Mesendoderm (in vitro differentiated cells): ENCODE results near the gene DIPK2A.

ENCODE experiments used
- DNase-seq: peaks from one replicate; pipeline ENCODE4 v3.0.0; 2013
- H2AK5ac ChIP-seq: 2 replicates; pipeline ENCODE4 v1.6.1; 2013; ENCODE audit warnings: low read length, inconsistent platforms
- H2BK120ac ChIP-seq: 2 replicates; pipeline ENCODE4 v1.6.1; 2013; ENCODE audit warnings: low read depth, mild to moderate bottlenecking, low read length, moderate library complexity, mixed read lengths
- H2BK15ac ChIP-seq: replicated peaks from 2 replicates; pipeline ENCODE4 v1.6.1; 2013; ENCODE audit warnings: low read depth, mild to moderate bottlenecking, moderate library complexity
- H2BK5ac ChIP-seq: 2 replicates; pipeline ENCODE4 v1.6.1; 2013; ENCODE audit warnings: low read length, inconsistent platforms
- H3K18ac ChIP-seq: 2 replicates; pipeline ENCODE4 v1.6.1; 2013; ENCODE audit warnings: mild to moderate bottlenecking, low read length, mixed read lengths
- H3K23ac ChIP-seq: one replicate; pipeline ENCODE4 v1.6.1; 2013; ENCODE audit warnings: low read length
- H3K27ac ChIP-seq: 2 replicates; pipeline ENCODE4 v1.5.1; 2013; ENCODE audit warnings: low read depth, mild to moderate bottlenecking, inconsistent platforms, low read length, moderate library complexity
- H3K27me3 ChIP-seq: 2 replicates; pipeline ENCODE4 v1.6.1; 2013; ENCODE audit warnings: low read length, control low read depth, mild to moderate bottlenecking, inconsistent platforms; ENCODE audit not compliant: insufficient read depth, poor library complexity
- H3K36me3 ChIP-seq: 2 replicates; pipeline ENCODE4 v1.6.1; 2013; ENCODE audit warnings: low read length, inconsistent platforms; ENCODE audit not compliant: control insufficient read depth, insufficient read depth
- H3K4ac ChIP-seq: one replicate; pipeline ENCODE4 v1.6.1; 2013; ENCODE audit warnings: low read depth, mild to moderate bottlenecking, low read length, moderate library complexity
- H3K4me1 ChIP-seq: 2 replicates; pipeline ENCODE4 v1.6.1; 2013; ENCODE audit warnings: low read depth, low read length, inconsistent platforms; ENCODE audit not compliant: control insufficient read depth
- H3K4me2 ChIP-seq: 2 replicates; pipeline ENCODE4 v1.6.1; 2013; ENCODE audit warnings: low read length
- H3K4me3 ChIP-seq: 2 replicates; pipeline ENCODE4 v1.5.1; 2013; ENCODE audit warnings: mild to moderate bottlenecking, low read length
- H3K56ac ChIP-seq: one replicate; pipeline ENCODE4 v1.6.1; 2013; ENCODE audit warnings: low read length
- H3K79me1 ChIP-seq: 2 replicates; pipeline ENCODE4 v1.6.1; 2013; ENCODE audit warnings: low read length, inconsistent platforms
- H3K79me2 ChIP-seq: 2 replicates; pipeline ENCODE4 v1.6.1; 2013; ENCODE audit warnings: mild to moderate bottlenecking, low read length; ENCODE audit not compliant: control insufficient read depth, insufficient read depth
- H3K9ac ChIP-seq: 2 replicates; pipeline ENCODE4 v1.6.1; 2013; ENCODE audit warnings: low read length, inconsistent platforms
- H4K5ac ChIP-seq: one replicate; pipeline ENCODE4 v1.6.1; 2013; ENCODE audit warnings: low read length
- H4K8ac ChIP-seq: one replicate; pipeline ENCODE4 v1.6.1; 2013; ENCODE audit warnings: low read depth, mild to moderate bottlenecking, control low read depth, low read length, moderate library complexity
- WGBS: extraction: QIAGEN DNeasy Blood & Tissue Kit; methylation state at CpG from one replicate; pipeline ENCODE4 v1.1.7; 2013; ENCODE audit warnings: low lambda C conversion rate, missing lambda C conversion rate; ENCODE audit not compliant: insufficient coverage; ENCODE audit errors: extremely low coverage; 5-methylcytosine and 5-hydroxymethylcytosine counted together

The DIPK2A gene

DNA sequence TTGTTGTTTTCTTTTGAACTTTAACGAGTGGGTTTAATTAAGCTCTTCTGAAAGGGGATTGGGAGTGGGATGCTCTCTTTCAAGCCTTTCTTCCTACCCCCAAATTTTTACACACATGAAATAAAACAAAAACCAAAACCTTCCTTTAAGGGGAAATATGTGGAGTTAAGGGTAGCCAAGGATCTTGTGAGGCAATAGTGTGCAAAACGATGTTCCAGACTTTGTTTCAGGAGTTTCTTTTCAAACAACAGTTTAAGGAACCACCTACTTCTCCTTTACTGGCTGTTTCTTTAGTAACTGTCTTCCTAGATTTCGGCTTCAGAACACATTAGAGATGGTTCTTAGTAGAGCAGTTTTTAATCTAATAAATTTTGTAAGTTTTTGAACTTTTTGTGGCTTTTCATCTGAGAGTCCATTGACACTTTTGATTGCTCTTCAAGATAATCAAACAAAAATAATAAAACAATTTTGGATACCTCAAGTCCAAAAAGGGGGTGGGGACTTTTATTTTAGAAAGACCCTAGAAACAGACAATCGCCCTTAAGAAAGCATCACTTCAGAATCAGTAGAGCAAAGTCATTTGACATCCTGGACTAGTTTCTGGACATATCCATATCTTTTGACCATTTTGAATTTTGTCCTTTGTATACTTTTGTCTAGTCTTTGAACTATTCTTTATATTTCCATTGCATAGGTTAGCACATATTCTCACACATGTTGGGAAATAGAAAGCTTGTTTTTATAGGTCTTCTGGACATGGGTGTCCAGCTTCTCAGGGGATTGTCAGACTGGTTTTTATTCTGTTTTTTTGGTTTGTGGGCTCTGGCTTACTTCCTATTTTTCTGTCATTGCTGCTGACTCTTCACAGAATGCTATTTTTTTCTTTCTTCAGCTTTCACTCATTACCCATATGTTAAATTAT is 6.0 kb downstream of the DIPK2A start:
- Histone ChIP-seq H2AK5ac (no peak overlapping the region), H2BK15ac (no peak overlapping the region), H3K79me1 (no peaks in the 10 kb centered on the region), H4K8ac (no peak overlapping the region), H3K36me3 (no peaks in the 10 kb centered on the region), H3K27ac (no peak overlapping the region), H3K56ac (no peak overlapping the region), H3K18ac (no peak overlapping the region), H2BK5ac (no peak overlapping the region), H3K79me2 (peaks cover 58% of the 10 kb centered on the region), H3K9ac (no peak overlapping the region), H3K23ac (no peak overlapping the region), H3K27me3 (no peaks in the 10 kb centered on the region), H3K4ac (no peak overlapping the region), H2BK120ac (no peak overlapping the region), H3K4me3 (no peak overlapping the region), H3K4me1 (no peaks in the 10 kb centered on the region), H3K4me2 (no peak overlapping the region), H4K5ac (no peak overlapping the region)
- no peak for DNase-seq
- no CpG with 5 or more reads among the region's 4 CpGs for WGBS

- no peaks in the 10 kb centered on the region for H3K36me3 ChIP-seq
- no peak overlapping the region for H3K56ac ChIP-seq
- H3K4ac ChIP-seq, result no peak overlapping the region
- H2BK5ac ChIP-seq, result no peak overlapping the region
- no peak overlapping the region for H3K27ac ChIP-seq
- no peak overlapping the region for H3K23ac ChIP-seq
- no peak overlapping the region for H3K18ac ChIP-seq
- H2AK5ac ChIP-seq, result no peak overlapping the region
- H3K4me2 ChIP-seq, result no peak overlapping the region
- no peak overlapping the region for H4K5ac ChIP-seq
- no peaks in the 10 kb centered on the region for H3K79me1 ChIP-seq
- H3K4me1 ChIP-seq, result no peaks in the 10 kb centered on the region
- no peak overlapping the region for H4K8ac ChIP-seq
- peaks cover 58% of the 10 kb centered on the region for H3K79me2 ChIP-seq
- no peak overlapping the region for H3K4me3 ChIP-seq
- no peak overlapping the region for H2BK15ac ChIP-seq
- WGBS, result no CpG with 5 or more reads among the region's 1 CpG
- H2BK120ac ChIP-seq, result no peak overlapping the region
- no peaks in the 10 kb centered on the region for H3K27me3 ChIP-seq
- DNase-seq, result no peak
- no peak overlapping the region for H3K9ac ChIP-seq
Measured at GRCh38 chr3:143978263-143978631, 6.6 kb downstream of the DIPK2A start.

- H4K8ac ChIP-seq, result no peak overlapping the region
- no peaks in the 10 kb centered on the region for H3K36me3 ChIP-seq
- no peaks in the 10 kb centered on the region for H3K4me1 ChIP-seq
- H4K5ac ChIP-seq, result no peak overlapping the region
- no peak overlapping the region for H2BK5ac ChIP-seq
- no peak overlapping the region for H3K9ac ChIP-seq
- H3K23ac ChIP-seq, result no peak overlapping the region
- no peaks in the 10 kb centered on the region for H3K79me1 ChIP-seq
- H3K4me3 ChIP-seq, result no peak overlapping the region
- no peak overlapping the region for H3K56ac ChIP-seq
- peaks cover 55% of the 10 kb centered on the region for H3K79me2 ChIP-seq
- no peak overlapping the region for H2BK15ac ChIP-seq
- DNase-seq, result no peak
- H3K27me3 ChIP-seq, result no peaks in the 10 kb centered on the region
- WGBS, result 100% methylated on average over 1 of the region's 2 CpGs
- H3K18ac ChIP-seq, result no peak overlapping the region
- H3K27ac ChIP-seq, result no peak overlapping the region
- no peak overlapping the region for H2BK120ac ChIP-seq
- no peak overlapping the region for H2AK5ac ChIP-seq
- no peak overlapping the region for H3K4ac ChIP-seq
- H3K4me2 ChIP-seq, result no peak overlapping the region
Measured at GRCh38 chr3:143979041-143979440, 7.4 kb downstream of the DIPK2A start.

- Histone ChIP-seq H3K27ac (no peak overlapping the region), H2BK15ac (no peak overlapping the region), H3K18ac (no peak overlapping the region), H3K56ac (no peak overlapping the region), H3K4me3 (no peak overlapping the region), H3K4me2 (no peak overlapping the region), H4K5ac (no peak overlapping the region), H2AK5ac (no peak overlapping the region), H2BK120ac (no peak overlapping the region), H3K9ac (no peak overlapping the region), H3K36me3 (no peaks in the 10 kb centered on the region), H3K79me2 (peaks cover 53% of the 10 kb centered on the region), H4K8ac (no peak overlapping the region), H3K27me3 (no peaks in the 10 kb centered on the region), H3K4me1 (no peaks in the 10 kb centered on the region), H3K4ac (no peak overlapping the region), H2BK5ac (no peak overlapping the region), H3K23ac (no peak overlapping the region), H3K79me1 (no peaks in the 10 kb centered on the region)
- WGBS, result no CpG with 5 or more reads among the region's 2 CpGs
- no peak for DNase-seq
Measured at GRCh38 chr3:143979813-143980212, 8.2 kb downstream of the DIPK2A start.

GRCh38 chr3:143988306-143988705 is 16.7 kb downstream of the DIPK2A start:
- H3K79me1 ChIP-seq, result peaks cover 4% of the 10 kb centered on the region
- H2BK120ac ChIP-seq, result no peak overlapping the region
- no peak overlapping the region for H3K4me2 ChIP-seq
- H2BK5ac ChIP-seq, result no peak overlapping the region
- no peak overlapping the region for H3K27ac ChIP-seq
- H3K4ac ChIP-seq, result no peak overlapping the region
- no CpG with 5 or more reads among the region's 3 CpGs for WGBS
- no peak overlapping the region for H2BK15ac ChIP-seq
- H3K9ac ChIP-seq, result no peak overlapping the region
- no peak for DNase-seq
- no peak overlapping the region for H3K4me3 ChIP-seq
- H4K5ac ChIP-seq, result no peak overlapping the region
- peaks cover 34% of the 10 kb centered on the region for H3K79me2 ChIP-seq
- no peaks in the 10 kb centered on the region for H3K4me1 ChIP-seq
- no peak overlapping the region for H2AK5ac ChIP-seq
- no peak overlapping the region for H3K56ac ChIP-seq
- H4K8ac ChIP-seq, result no peak overlapping the region
- no peaks in the 10 kb centered on the region for H3K36me3 ChIP-seq
- no peaks in the 10 kb centered on the region for H3K27me3 ChIP-seq
- no peak overlapping the region for H3K18ac ChIP-seq
- no peak overlapping the region for H3K23ac ChIP-seq

DNA sequence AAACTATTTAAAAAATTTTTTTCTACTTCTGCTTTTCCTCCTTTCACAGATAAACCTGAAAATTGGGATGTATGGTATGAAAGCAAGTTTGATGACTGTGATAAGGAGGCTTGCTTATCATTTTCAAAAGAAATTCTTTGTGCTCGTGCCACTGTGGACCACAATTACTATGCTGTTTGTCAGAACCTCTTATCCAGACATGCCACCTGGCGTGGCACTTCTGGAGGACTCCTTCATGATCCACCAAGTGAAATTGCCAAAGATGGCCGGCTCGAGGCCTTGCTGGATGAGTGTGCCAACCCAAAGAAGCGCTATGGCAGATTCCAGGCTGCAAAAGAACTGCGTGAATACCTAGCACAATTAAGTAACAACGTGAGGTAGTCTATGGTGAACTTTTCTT is 17.8 kb downstream of the DIPK2A start:
- Histone ChIP-seq H3K18ac (no peak overlapping the region), H3K4me2 (no peak overlapping the region), H3K79me1 (peaks cover 4% of the 10 kb centered on the region), H3K27me3 (no peaks in the 10 kb centered on the region), H4K5ac (no peak overlapping the region), H3K9ac (no peak overlapping the region), H3K56ac (no peak overlapping the region), H3K27ac (no peak overlapping the region), H3K4me3 (no peak overlapping the region), H3K36me3 (no peaks in the 10 kb centered on the region), H3K79me2 (peaks cover 26% of the 10 kb centered on the region), H2BK120ac (no peak overlapping the region), H3K23ac (no peak overlapping the region), H4K8ac (no peak overlapping the region), H2AK5ac (no peak overlapping the region), H2BK5ac (no peak overlapping the region), H2BK15ac (no peak overlapping the region), H3K4ac (no peak overlapping the region), H3K4me1 (no peaks in the 10 kb centered on the region)
- no CpG with 5 or more reads among the region's 7 CpGs for WGBS
- DNase-seq, result no peak
